H1 (cell line): ENCODE measurements around the gene USE1. TPM values are rescaled to one million over a fixed set of nuclear protein-coding genes. Genes with fewer than 3 reads are reported as not detected.

Source experiments
- CHD7 ChIP-seq: fragments of 300-600 bp; sonication (generic); IDR thresholded peaks from 2 replicates; pipeline ENCODE4 v1.7.1; 2012; ENCODE audit warnings: low read length, moderate library complexity, mild to moderate bottlenecking, inconsistent platforms; ENCODE audit not compliant: insufficient replicate concordance
- EGR1 ChIP-seq: IDR thresholded peaks from 2 replicates; pipeline ENCODE4 v1.6.1; 2011; ENCODE audit warnings: low read depth, low read length, borderline replicate concordance
- FOSL1 ChIP-seq: IDR thresholded peaks from 2 replicates; pipeline ENCODE4 v1.6.1; 2011; ENCODE audit warnings: mild to moderate bottlenecking, low read depth, low read length, moderate library complexity; ENCODE audit not compliant: insufficient read depth
- NANOG ChIP-seq: IDR thresholded peaks from 2 replicates; pipeline ENCODE4 v1.6.1; 2011; ENCODE audit warnings: low read length, low read depth, mild to moderate bottlenecking, inconsistent platforms; ENCODE audit not compliant: insufficient read depth, poor library complexity, severe bottlenecking
- RBBP5 ChIP-seq: IDR thresholded peaks from 2 replicates; pipeline ENCODE4 v1.7.1; 2012; ENCODE audit warnings: low read depth, mild to moderate bottlenecking, inconsistent platforms, low read length, moderate library complexity, borderline replicate concordance
- SAP30 ChIP-seq: fragments of 300-600 bp; sonication (generic); IDR thresholded peaks from 2 replicates; pipeline ENCODE4 v1.7.1; 2012; ENCODE audit warnings: low read length, moderate library complexity, mild to moderate bottlenecking, inconsistent platforms; ENCODE audit not compliant: insufficient read depth, insufficient replicate concordance
- SP1 ChIP-seq: IDR thresholded peaks from 2 replicates; pipeline ENCODE4 v1.6.1; 2011; ENCODE audit warnings: low read depth, low read length
- TAF7 ChIP-seq: optimal IDR thresholded peaks from 2 replicates; pipeline ENCODE3; 2011; ENCODE audit warnings: low read depth, mild to moderate bottlenecking, inconsistent platforms, low read length, moderate library complexity, borderline replicate concordance
- ZNF274 ChIP-seq: IDR thresholded peaks from 2 replicates; pipeline ENCODE4 v1.7.0; 2012; ENCODE audit warnings: low read length, borderline replicate concordance; ENCODE audit errors: extremely low read depth
- polyA plus RNA-seq, 7 experiments: library from polyadenylated mRNA; depleted of rRNA in 3 of 7; stranded (reverse) in 5 of 7; unstranded in 2 of 7; fragments of >200 nt in 5 of 7; fragments of 200-250 nt in 2 of 7; gene quantifications; 1 replicate in 5 of 7; 2 replicates in 1 of 7; 4 replicates in 1 of 7; pipeline versions ENCODE4 v1.2.1 to v1.2.3, GENCODE V29; 2011 to 2013; ENCODE audit warnings: missing spikeins in 2 of 7, mixed read lengths in 2 of 7
- total RNA-seq: library from RNA; stranded (reverse); fragmentation: NEBNext Ultra II Directional; extraction: Animal tissue kit (Norgen Biotek cat#: 25700); gene quantifications from 2 replicates; pipeline ENCODE4 v1.2.1, GENCODE V29; 2021

Gene USE1
- total and polyA plus RNA-seq, 2 of the 8 experiments (the other 6 are each of a cell fraction or from before 2014, with no cell fraction given), result 8.7 to 13.9 TPM

- TF ChIP-seq CHD7 (no peak), RBBP5 (peak; percentile 60; the same call in 1 of the 2 replicates), SP1 (peak; percentile 55; the same call in 1 of the 2 replicates), FOSL1 (no peak), SAP30 (no peak), NANOG (no peak), EGR1 (no peak), TAF7 (peak; percentile 47), ZNF274 (no peak)
These were observed 11.1 kb downstream of the USE1 start, which contains the start of gene OCEL1 (continued) for GRCh38 chr19:17226002-17226933.
